ENCODE results near the gene DNAL1.

DNA sequence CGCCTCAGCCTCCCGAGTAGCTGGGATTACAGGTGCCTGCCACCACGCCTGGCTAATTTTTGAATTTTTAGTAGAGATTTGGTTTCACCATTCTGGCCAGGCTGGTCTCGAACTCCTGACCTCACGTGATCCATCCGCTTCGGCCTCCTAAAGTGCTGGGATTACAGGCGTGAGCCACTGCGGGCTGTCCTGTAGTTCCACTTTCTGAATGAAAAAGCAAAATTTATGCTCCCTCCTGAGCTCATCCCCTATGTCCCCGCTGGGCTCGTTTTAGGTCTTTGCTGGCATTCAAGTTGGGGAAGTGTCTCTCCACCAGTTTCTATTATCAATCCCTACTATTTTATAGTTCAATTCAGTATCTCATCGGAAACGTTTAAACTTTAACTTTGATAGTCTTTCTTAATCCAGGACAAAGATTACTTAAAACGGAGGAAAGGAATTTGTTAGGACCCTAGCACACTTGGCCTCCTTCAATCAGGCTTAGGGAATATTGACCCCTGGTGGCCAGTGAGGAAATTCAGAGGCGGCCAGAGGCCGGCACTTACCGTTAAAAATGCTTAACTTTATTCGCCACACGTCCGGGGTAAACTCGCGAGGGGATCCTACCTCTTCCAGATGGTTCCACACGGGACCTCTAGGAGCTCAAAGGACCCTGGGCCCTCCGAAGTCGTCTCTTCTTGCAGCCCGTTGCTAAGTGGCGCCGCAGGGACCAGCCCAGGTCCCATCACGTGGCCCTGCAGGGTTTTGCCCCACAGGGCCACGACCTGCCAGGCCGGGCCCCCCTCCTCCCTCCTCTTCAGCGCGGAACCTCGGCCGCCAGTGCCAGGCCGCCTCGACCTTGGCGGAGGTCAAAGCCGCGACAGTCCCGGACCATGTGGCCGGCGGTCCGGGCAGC lies 11.4 kb upstream of the DNAL1 start:
- no peak; the same call in 1 of the 2 replicates for TF ChIP-seq ZNF207 (IDR thresholded peaks at IDR 0.05; ENCODE audit: borderline replicate concordance)
- no peak for TF ChIP-seq TAF1 (IDR thresholded peaks at IDR 0.05; ENCODE audit: borderline replicate concordance, low read depth, low read length)
- no peak for TF ChIP-seq SIN3A (IDR thresholded peaks at IDR 0.05; ENCODE audit: low read depth, low read length)
- no peak for TF ChIP-seq SP1 (IDR thresholded peaks at IDR 0.05; ENCODE audit: low read depth, low read length)

All from GM12878 (cell line).